HG03354 (cell line): ENCODE measurements around the gene TPRKB.
"Not testable (repeated sequence)": the region's sequence is repeated elsewhere in the genome, so short reads cannot be mapped to it uniquely, and the experiment has no call there.

Experiments used
- ATAC-seq: cut with Tn5 transposase; IDR thresholded peaks from one replicate; pipeline ENCODE4 v1.9.1; 2021; ENCODE audit warnings: mild to moderate bottlenecking; ENCODE audit not compliant: unreplicated experiment, poor library complexity, severe bottlenecking

TPRKB gene

DNA sequence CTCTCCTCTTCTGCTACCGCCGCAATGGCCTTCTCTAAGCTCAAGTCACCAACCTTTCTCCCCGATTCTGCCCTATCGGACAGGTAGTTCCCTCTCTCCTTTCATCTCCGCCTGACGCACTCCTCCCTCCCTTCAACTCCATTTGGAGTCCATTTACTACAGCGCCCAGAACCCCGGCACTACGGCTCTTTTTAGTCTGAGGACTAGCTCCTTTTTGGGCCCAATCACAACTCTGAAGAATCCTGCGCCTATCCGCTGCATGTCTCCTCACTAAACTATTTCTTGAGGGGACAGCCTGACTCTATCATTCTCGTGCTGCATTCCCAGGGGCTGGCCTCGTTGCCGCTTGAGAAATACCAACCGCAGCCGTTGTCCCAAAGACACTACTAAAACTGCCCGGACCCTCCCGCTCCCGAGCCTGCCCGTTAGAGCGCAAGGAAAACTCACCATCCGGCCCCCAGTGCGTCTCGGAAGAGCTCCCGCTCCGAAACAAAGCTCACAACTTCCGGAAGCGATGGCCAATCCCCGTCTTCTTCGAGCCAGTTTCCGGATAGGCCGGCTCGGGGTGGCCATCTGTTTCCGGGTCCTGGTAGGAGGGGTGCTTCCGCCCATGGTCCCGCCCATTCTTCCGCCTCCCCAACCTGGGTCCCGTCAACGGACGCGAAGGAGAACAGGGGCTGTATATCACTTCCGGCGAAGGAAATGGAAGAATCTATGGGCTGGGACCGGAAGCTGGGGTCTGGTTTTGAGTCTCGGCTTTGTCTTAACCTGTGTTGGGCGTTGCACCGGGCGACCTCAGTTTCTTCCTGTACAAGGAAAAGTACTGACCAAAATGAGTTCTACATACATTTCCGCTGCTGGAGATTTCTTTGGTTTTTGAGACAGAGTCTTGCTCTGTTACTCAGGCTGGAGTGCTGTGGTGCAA lies at the start of gene TPRKB:
TPRKB (minus strand) TSS at position 491 of the 925 bp plus-strand sequence. CDS start 2,776 bp downstream, outside the sequence.
- peak; percentile 98 for ATAC-seq

DNA sequence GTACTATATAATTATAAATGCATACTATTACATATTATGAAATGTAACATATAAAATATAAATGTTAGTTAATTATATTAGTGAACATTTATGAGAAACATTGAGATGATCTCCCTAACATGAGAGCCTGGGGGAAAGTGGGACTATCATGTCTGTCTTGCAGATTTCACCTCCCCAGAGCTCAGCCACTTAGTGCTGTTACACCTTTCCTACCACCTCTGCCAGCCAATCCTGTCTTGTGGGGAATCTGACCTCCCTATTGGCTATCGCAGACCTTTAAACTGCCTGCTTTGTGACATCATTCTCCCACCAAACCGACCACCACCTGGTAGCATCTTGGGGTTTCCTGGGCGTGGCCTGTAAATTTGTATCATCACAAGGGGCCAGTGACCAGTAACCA lies 46.7 kb upstream of the TPRKB start, which contains the start of gene C2orf78:
C2orf78 (plus strand) TSS at position 301 of the 400 bp plus-strand sequence. CDS start 127 bp downstream, outside the sequence.
- ATAC-seq = not testable (repeated sequence)

- ATAC-seq = not testable (repeated sequence)
Measured at GRCh38 chr2:73783402-73783801, 46.3 kb upstream of the TPRKB start.

DNA sequence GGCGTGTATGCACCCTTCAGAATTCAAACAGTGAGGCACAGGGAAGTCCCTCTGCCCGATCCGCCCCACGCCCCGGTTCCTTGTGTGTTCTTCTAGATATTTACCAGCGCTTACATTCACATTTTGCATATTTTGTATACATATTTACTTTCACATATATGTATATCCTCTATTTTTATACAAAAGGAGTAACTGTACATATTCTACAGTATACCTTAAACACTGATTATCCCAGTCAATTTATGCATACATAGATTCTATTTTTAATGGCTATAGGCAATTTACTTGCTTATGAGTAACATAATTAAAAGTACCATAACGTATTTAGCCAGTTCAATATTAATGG lies 43.1 kb upstream of the TPRKB start:
- no peak for ATAC-seq

DNA sequence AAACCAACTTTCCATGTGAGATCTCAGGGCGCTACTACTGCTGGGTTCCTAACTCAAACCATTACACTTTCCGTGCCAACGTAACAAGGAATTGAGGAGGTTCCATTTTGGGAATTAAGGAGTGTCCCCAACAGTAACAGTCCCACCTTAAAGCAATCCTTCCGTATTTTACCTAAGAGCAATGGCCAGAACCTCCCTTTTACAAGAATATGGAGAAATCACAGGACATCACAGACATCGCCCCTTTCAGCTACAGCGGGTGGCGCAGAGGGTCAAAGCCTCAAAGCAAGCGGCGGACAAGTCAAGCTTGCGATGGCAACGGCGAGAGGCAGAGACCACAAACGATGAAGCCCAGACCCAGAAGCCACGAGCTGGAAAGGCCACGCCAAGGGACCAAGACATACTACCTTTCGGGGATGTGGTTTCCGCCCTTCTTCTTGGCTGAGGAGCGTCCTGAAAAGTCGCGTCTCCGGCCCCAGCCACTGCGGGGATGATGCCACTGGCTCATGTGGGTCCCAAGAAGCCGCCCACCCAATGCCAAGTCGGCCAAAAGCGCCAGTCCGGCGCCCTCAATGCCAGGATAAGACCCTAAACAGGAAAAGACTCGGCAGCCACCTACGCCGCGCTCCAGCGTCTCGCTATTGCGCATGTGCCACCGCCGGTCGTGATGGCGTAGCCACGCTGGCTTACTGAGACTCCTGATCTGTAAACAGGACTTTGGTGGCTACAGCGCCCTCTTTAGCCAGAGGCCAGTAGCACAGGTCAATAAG lies 42.5 kb upstream of the TPRKB start, which contains the start of gene DUSP11:
DUSP11 (minus strand) TSS at position 637 of the 770 bp plus-strand sequence; CDS start at position 508, 129 bp downstream.
- ATAC-seq = peak; percentile 99

GRCh38 chr2:73778867-73779466 lies 41.8 kb upstream of the TPRKB start:
- not testable (repeated sequence) for ATAC-seq

DNA sequence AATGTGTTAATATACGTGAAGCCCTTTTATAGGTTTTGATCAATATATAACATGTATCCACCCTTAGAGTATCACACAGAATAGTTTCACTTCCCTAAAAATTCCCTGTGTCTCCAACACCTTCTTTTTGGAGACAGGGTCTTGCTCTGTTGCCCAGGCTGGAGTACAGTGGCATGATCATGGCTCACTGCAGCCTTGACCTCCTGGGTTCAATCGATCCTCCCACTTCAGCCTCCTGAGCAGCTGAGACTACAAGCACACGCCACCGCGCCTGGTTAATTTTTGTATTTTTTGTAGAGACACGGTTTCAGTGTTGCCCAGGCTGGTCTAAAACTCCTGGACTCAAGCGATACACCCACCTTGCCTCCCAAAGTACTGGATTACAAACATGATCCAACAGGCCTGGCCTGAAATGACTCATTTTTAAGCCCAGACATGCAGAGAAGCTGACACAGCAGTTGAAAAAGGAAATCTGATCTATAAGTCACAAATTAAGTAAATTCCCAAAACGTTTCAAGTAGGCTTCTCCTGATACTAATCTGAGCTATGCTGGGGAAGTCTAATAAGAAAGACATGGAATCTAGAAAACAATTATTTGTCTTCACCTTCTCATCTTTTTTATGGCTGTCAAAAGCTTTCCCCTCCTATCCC lies 39.8 kb upstream of the TPRKB start:
- ATAC-seq = no peak

GRCh38 chr2:73776381-73776780 lies 39.2 kb upstream of the TPRKB start:
- ATAC-seq = no peak

DNA sequence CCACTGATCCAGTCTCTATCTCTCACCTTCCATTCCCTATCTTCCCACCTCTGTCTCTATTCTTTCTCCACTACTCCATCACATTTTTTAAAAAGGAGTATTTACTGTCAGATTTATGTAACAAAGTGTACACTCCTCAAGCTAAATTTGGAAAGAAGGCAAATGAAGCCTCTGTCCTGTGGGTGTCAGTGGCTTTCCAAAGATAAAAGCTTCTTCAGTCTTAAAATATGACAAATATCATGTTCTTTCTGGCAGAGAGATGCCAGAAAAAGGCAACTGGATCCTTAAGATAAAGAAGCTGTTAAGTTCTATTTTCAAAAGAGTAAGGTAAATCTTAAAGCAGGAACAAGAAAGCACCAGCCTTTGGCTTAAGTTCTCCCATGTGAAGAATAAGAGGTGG lies 35.7 kb upstream of the TPRKB start:
- no peak for ATAC-seq

- ATAC-seq = no peak
Measured at GRCh38 chr2:73770725-73771124, 33.6 kb upstream of the TPRKB start.

DNA sequence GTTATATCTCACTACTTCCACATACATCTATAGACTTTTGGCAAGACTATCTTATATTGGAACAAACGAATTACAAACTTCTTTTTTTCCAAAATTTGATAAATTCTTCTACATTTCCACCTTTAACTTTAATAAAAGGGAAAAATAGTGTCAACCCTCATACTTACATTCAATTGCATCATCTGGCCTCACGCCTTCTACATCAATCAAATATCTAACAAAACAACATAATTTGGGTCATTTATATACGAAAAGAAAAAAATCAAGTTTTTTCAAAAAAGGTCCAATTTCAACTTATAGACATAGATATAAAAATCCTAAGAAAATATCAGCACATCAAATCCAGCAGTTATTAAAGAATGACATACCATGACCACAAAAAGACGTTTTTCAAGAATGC lies 29.8 kb upstream of the TPRKB start:
- no peak for ATAC-seq

DNA sequence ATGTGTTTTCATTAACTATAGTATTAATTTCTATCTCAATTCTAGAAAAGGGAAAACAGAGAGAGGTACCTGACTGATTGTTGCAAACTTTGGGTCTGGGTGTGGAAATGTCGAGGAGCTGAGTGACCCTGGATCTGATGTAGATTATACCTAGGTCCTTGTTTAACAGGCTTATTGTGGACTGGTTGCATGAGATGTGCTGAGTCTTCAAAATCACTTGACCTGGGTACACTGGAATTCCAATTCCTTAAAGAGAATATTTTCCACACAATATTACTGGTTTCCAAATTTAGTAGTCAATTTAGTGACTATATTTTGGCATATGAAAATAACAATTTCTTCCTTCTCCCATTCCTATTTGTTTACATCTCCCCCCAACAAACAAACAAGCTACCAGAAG lies 29.2 kb upstream of the TPRKB start:
- ATAC-seq = no peak

GRCh38 chr2:73764945-73765344 lies 27.8 kb upstream of the TPRKB start:
- ATAC-seq = no peak

GRCh38 chr2:73762571-73762970 lies 25.4 kb upstream of the TPRKB start:
- no peak for ATAC-seq

GRCh38 chr2:73759904-73760303 lies 22.8 kb upstream of the TPRKB start:
- no peak for ATAC-seq

DNA sequence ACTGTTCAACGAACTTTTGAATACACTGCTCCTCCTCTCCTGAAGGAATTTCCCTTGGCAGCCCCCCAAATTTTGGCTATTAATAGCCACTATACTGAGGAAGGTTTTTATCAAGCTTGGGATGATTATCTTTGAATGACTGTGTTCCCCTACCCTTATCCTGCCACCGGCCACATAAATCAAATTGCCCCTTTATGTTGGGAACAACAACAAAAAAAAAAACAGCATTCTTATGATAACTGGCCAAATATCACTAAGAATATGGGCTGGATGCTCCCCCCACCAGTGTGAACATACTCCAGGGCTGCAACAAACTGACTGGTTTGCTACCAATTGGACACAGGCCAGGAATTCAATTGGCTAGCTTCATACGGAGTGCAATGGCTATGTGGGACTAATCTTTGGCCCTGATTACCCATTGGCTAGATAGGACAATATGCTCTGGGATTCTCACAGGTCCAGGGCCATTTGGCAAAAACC lies 22.2 kb upstream of the TPRKB start:
- ATAC-seq = no peak

GRCh38 chr2:73754332-73754731 lies 17.2 kb upstream of the TPRKB start:
- not testable (repeated sequence) for ATAC-seq

DNA sequence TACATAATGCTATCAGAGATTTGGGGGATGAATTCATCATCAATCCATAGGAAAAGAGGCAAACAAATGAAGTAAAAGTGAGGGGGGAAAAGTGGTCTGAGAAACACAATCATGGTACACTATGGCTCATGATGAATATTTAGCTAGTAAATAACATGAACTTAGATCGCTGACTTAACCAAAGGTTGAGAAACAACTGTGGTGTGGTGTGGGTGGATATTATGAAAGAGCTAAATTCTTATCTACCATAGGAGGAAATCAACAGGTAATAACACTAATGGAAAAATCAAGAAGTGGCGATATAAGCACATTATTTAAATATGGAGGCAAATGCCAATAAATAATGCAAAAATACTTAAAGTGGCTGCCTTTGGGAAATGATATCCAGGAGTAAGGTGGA lies 12.2 kb upstream of the TPRKB start:
- ATAC-seq = no peak

GRCh38 chr2:73746877-73747208 lies 9.7 kb upstream of the TPRKB start:
- ATAC-seq = no peak
